BJ (cell line): Measurements from ENCODE around the gene AKAP10. TPM values are rescaled to one million over a fixed set of nuclear protein-coding genes. Genes with fewer than 3 reads are reported as not detected.

Source experiments
- CTCF ChIA-PET: fragments of 350-600 bp; formaldehyde crosslinking; extraction: SDS; loops from one replicate; lab custom pipeline; 2021; ENCODE audit warnings: antibody characterized with exemption, inconsistent platforms; lab: Yijun Ruan, JAX
- POLR2A ChIA-PET: fragments of 300-600 bp; sonication (Branson Sonifier 250); formaldehyde crosslinking; extraction: SDS; loops from one replicate; lab custom pipeline; 2021; ENCODE audit warnings: antibody characterized with exemption; lab: Charles Lee
- DNase-seq: peaks from one replicate; pipeline ENCODE4 v3.0.0-alpha.2; 2011; ENCODE audit warnings: low read depth
- H3K27me3 ChIP-seq: 2 replicates; pipeline ENCODE4 v1.6.0; 2011; ENCODE audit warnings: low read length; ENCODE audit not compliant: control insufficient read depth, insufficient read depth
- H3K36me3 ChIP-seq: 2 replicates; pipeline ENCODE4 v1.5.1; 2011; ENCODE audit warnings: low read length; ENCODE audit not compliant: control insufficient read depth, insufficient read depth
- H3K4me3 ChIP-seq: 2 replicates; pipeline ENCODE4 v1.5.1; 2011; ENCODE audit warnings: low read depth, mild to moderate bottlenecking, control low read depth, low read length
- polyA plus RNA-seq: library from polyadenylated mRNA; depleted of rRNA; stranded (reverse); fragments of >200 nt; gene quantifications from 2 replicates; pipeline ENCODE4 v1.2.3, GENCODE V29; 2011
- TF ChIP-seq, protein P1 (sequence below): IDR thresholded peaks from 2 replicates; pipeline ENCODE4 v1.5.1; 2011; ENCODE audit warnings: low read depth, mild to moderate bottlenecking, control low read depth, inconsistent platforms, low read length, moderate library complexity; ENCODE audit not compliant: insufficient read depth

The AKAP10 gene
- polyA plus RNA-seq, 1 experiment: 20.7 TPM

DNA sequence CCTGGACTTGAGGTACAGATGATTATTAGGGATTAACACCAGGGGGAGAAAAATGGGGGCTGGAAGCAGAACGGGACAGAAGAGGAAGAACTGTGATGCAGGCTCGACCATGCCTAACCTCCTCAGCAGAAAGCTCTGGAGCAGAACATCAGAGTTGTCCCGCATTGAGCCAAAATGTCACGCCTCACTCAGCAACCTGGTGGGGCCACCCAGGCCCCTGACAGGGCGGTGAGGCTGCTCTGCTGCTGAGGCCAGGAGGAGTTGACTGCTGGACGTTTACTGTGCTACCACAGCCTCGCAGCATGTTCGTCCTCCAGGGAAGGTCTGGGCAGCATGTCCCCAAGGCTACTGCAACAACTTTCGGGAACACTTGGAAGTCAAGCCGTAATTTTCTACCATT lies 103.4 kb downstream of the AKAP10 start:
- Histone ChIP-seq H3K4me3 (no peak overlapping the region), H3K36me3 (no peaks in the 10 kb centered on the region), H3K27me3 (peaks cover 1% of the 10 kb centered on the region; the same call in 1 of the 2 replicates)
- DNase-seq: no peak
- ChIA-PET POLR2A (no interaction called here), CTCF (no interaction called here)
- TF ChIP-seq, protein P1, sequence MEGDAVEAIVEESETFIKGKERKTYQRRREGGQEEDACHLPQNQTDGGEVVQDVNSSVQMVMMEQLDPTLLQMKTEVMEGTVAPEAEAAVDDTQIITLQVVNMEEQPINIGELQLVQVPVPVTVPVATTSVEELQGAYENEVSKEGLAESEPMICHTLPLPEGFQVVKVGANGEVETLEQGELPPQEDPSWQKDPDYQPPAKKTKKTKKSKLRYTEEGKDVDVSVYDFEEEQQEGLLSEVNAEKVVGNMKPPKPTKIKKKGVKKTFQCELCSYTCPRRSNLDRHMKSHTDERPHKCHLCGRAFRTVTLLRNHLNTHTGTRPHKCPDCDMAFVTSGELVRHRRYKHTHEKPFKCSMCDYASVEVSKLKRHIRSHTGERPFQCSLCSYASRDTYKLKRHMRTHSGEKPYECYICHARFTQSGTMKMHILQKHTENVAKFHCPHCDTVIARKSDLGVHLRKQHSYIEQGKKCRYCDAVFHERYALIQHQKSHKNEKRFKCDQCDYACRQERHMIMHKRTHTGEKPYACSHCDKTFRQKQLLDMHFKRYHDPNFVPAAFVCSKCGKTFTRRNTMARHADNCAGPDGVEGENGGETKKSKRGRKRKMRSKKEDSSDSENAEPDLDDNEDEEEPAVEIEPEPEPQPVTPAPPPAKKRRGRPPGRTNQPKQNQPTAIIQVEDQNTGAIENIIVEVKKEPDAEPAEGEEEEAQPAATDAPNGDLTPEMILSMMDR: no peak

DNA sequence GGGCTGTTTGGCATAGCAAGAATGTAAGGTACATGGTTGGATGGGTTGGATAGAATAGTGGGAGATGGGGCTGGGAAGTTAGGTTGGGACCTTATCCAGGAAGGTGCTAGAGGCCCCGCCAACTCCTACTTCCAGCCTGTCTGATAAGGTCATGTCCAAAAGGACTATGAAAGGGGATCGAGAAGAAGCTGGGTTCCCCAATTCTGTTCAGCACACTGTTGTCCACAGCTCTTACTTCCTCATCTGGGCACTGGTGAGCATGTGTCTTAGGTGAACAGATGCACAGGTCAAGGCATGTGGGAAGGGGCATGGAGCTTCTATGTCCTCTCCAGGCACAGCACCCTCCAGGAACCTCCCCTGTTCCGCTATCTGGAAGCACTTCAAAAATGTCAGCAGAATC lies 104.3 kb downstream of the AKAP10 start:
- no peak overlapping the region for H3K4me3 ChIP-seq

DNA sequence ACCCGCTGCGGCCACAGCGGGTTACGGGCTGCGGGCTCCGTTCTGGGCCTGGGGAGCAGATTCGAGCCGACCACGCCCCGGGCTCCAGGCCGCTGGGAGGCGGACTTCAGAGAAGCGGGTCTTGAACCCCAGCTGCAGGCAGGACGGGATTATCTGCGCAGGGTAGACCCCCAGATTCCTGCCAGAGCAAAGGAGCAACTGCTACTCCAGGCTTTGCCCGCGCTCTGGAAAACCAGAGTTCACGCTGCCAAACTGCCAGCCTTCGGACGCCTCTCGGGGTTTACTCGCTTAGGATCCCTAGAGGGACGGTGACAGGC lies 109.6 kb downstream of the AKAP10 start:
- no peak for DNase-seq
- no peaks in the 10 kb centered on the region for H3K27me3 ChIP-seq
- no peaks in the 10 kb centered on the region for H3K36me3 ChIP-seq
- ChIA-PET CTCF (interaction anchor here (1.2 kb wide), 1 partner anchor 12 kb away, joined by 3 read pairs; no protein-coding TSS in a partner anchor), POLR2A (interaction anchor here (0.5 kb wide), 1 partner anchor 1418 kb away, joined by 4 read pairs; no protein-coding TSS in a partner anchor)
- TF ChIP-seq, protein P1: no peak
- peak overlapping the region; percentile 60 for H3K4me3 ChIP-seq

More for the DNA sequence above, 104.3 kb downstream of the AKAP10 start:
- ChIA-PET POLR2A (no interaction called here), CTCF (no interaction called here)
- DNase-seq: no peak
- Histone ChIP-seq H3K36me3 (no peaks in the 10 kb centered on the region), H3K27me3 (peaks cover 1% of the 10 kb centered on the region; the same call in 1 of the 2 replicates)
- TF ChIP-seq, protein P1: no peak

DNA sequence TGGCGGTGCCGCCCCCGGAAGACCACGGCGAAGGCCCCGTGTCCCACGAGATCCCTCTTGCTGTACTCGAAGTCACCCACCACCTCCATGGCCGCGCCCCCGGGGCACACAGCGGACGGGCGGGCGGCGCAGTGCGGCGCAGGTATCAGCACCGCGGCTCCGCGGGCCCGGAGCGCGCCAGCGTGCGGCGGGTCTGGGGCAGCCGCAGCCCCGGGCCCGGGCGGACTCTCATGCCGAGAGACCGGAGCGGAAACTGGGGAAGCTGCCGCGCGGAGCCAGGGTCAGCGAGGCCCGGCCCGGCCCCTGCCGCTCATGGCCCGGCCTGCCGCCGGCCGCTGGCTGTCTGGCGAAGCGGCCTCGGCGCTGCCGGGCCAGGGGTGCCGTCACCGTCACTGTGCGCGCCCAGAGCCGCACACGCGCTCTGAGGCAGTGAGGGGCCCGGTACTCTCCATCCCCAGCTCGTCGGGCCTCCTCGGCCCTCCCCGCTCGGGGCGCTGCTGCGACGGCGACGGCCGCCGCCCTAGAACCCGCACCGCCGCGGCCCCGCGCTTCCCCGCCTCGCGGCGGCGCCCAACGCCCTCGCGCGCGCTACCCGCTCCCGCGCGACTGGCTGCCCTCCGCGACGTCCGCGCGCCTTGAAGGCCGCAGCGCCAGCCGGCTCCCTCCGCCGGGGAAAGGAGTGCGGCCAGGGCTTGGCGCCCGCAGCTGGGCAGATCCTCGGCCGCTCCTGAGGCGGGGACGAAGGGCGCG lies 110.1 kb downstream of the AKAP10 start, which contains the start of gene ULK2:
ULK2 (minus strand) TSS at position 608 of the 750 bp plus-strand sequence; CDS start at position 89, 519 bp downstream.
- H3K4me3 ChIP-seq: peak within 1 kb of the TSS; percentile 60
- no peaks in the 10 kb centered on the region for H3K36me3 ChIP-seq
- POLR2A ChIA-PET: interaction anchor here (0.5 kb wide), 1 partner anchor 1419 kb away, joined by 4 read pairs; no protein-coding TSS in a partner anchor
- TF ChIP-seq, protein P1: no peak
- H3K27me3 ChIP-seq: no peaks in the 10 kb centered on the region
- DNase-seq: no peak
- CTCF ChIA-PET: interaction anchor here (0.6 to 1.2 kb wide), 3 partner anchors 13 to 118 kb away, joined by 3 read pairs; no protein-coding TSS in a partner anchor

DNA sequence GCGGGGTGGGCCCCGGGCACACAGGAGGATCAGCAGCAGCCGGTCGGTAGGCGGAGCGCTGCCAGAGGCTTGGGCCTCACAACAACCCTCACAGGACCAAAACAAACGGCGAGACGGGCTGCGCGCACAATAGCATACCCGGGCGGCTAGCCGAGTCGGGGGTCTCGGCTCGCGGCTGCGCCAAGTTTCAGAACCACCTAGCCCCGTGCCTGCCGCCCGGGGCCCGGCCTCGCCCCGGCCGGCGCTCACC lies 110.6 kb downstream of the AKAP10 start:
- Histone ChIP-seq H3K4me3 (peak overlapping the region; percentile 60), H3K27me3 (no peaks in the 10 kb centered on the region), H3K36me3 (no peaks in the 10 kb centered on the region)
- ChIA-PET CTCF (interaction anchor here (0.6 to 1.2 kb wide), 3 partner anchors 13 to 118 kb away, joined by 3 read pairs; no protein-coding TSS in a partner anchor), POLR2A (no interaction called here)
- TF ChIP-seq, protein P1: peak; percentile 60
- DNase-seq: no peak
